ENCODE data around the gene LRP6. TPM values are rescaled to one million over a fixed set of nuclear protein-coding genes. Genes with fewer than 3 reads are reported as not detected.

LRP6 gene
- total RNA-seq, 2 donors from 2014 or later, result 26.2 to 37.9 TPM

DNA sequence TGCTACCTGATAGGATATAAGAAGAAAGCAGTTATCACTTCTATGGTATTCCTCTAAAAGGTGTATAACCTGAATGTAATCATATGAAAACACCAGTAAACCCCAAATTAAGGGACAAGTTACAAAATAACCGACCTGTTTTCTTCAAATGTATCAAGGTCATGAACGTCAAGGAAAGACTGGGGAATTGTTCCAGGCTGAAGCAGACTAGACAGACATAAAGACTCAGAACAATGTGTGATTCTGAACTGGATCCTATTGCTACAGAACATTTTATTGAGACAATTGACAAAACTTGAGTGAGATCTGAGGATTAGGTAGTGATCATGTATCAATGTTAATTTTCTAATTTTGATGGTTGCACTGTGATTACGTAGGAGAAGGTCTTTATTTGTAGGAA is 15.4 kb upstream of the LRP6 start:
- no peak for DNase-seq
- no peaks in the 10 kb centered on the region for H3K27me3 ChIP-seq
- no peak overlapping the region for H3K9ac ChIP-seq (ENCODE audit: low read depth in 2 of 2, low read length in 2 of 2)
- no peak overlapping the region for H3K27ac ChIP-seq
- no peaks in the 10 kb centered on the region for H3K4me1 ChIP-seq
- TF ChIP-seq, protein P1, sequence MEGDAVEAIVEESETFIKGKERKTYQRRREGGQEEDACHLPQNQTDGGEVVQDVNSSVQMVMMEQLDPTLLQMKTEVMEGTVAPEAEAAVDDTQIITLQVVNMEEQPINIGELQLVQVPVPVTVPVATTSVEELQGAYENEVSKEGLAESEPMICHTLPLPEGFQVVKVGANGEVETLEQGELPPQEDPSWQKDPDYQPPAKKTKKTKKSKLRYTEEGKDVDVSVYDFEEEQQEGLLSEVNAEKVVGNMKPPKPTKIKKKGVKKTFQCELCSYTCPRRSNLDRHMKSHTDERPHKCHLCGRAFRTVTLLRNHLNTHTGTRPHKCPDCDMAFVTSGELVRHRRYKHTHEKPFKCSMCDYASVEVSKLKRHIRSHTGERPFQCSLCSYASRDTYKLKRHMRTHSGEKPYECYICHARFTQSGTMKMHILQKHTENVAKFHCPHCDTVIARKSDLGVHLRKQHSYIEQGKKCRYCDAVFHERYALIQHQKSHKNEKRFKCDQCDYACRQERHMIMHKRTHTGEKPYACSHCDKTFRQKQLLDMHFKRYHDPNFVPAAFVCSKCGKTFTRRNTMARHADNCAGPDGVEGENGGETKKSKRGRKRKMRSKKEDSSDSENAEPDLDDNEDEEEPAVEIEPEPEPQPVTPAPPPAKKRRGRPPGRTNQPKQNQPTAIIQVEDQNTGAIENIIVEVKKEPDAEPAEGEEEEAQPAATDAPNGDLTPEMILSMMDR (IDR thresholded peaks at IDR 0.05), result no peak
- H3K9me3 ChIP-seq, result no peaks in the 10 kb centered on the region
- intact Hi-C loops (cut with DNase I), result no loop called here
- no peaks in the 10 kb centered on the region for H3K36me3 ChIP-seq
- no peak overlapping the region for H3K4me3 ChIP-seq

DNA sequence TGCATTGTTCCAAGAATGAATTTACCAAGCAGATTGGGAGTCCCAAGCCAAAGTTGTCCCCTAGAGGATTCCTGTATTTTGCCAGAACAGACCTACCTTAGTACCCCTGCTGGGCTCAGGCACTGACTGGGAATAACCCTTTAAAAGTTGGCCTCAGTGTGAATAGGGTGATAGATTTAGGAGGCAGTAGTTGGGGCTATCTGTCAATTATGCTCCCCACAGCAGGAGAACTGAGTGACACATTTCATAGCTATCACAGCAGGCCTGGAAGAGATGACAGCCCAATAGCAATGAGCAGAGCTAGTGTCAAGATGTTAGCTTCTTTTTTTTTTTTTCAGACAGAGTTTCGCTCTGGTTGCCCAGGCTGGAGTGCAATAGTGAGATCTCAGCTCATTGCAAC is 14.3 kb upstream of the LRP6 start:
- H3K36me3 ChIP-seq, result no peaks in the 10 kb centered on the region
- H3K27ac ChIP-seq, result no peak overlapping the region
- H3K4me1 ChIP-seq, result no peaks in the 10 kb centered on the region
- no peak overlapping the region for H3K4me3 ChIP-seq
- H3K27me3 ChIP-seq, result no peaks in the 10 kb centered on the region
- no peak overlapping the region for H3K9ac ChIP-seq (ENCODE audit: low read depth in 2 of 2, low read length in 2 of 2)
- TF ChIP-seq, protein P1 (IDR thresholded peaks at IDR 0.05), result no peak
- no peak for DNase-seq
- H3K9me3 ChIP-seq, result no peaks in the 10 kb centered on the region
- intact Hi-C loops (cut with DNase I), result no loop called here

DNA sequence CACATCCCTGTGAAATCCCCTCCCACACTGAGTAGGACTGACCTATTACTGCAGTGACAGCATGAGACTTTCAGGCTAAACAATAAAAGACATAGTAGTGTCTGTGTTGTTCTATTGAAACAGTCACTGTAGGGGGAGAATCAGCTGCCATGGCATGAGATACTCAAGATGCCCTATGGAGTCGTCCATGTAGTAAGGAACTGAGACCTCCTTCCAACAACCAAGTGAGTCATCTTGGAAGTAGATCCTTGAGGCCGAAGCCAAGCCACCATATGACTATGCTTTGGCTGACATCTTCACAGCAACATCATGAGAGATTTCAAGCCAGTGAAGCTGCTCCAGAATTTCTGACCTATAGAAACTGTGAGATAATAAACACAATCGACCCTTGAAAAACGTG is 12.1 kb upstream of the LRP6 start:
- Histone ChIP-seq H3K27ac (no peak overlapping the region), H3K36me3 (no peaks in the 10 kb centered on the region), H3K9me3 (no peaks in the 10 kb centered on the region), H3K4me1 (no peaks in the 10 kb centered on the region), H3K27me3 (no peaks in the 10 kb centered on the region), H3K9ac (ENCODE audit: low read depth in 2 of 2, low read length in 2 of 2) (no peak overlapping the region), H3K4me3 (no peak overlapping the region)
- DNase-seq, result no peak
- intact Hi-C loops (cut with DNase I), result no loop called here
- TF ChIP-seq, protein P1 (IDR thresholded peaks at IDR 0.05), result no peak

DNA sequence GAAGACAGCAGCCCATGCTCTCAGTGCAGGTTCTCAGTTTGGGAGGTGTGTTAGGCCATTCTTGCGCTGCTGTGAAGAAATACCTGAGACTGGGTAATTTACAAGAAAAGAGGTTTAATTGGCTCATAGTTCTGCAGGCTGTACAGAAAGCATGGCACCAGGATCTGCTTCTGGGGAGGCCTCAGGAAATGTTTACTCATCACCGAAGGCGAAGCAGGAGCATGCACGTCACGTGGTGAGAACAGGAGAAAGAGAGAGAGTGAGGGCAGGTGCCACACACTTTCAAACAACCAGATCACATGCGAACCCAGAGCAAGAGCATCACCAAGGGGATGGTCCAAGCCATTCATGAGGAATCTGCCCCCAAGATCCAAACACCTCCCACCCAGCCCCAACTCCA is 9.0 kb upstream of the LRP6 start:
- Histone ChIP-seq H3K27ac (no peak overlapping the region), H3K27me3 (no peaks in the 10 kb centered on the region), H3K4me3 (no peak overlapping the region), H3K9ac (ENCODE audit: low read depth in 2 of 2, low read length in 2 of 2) (no peak overlapping the region), H3K36me3 (no peaks in the 10 kb centered on the region), H3K9me3 (no peaks in the 10 kb centered on the region), H3K4me1 (no peaks in the 10 kb centered on the region)
- TF ChIP-seq, protein P1 (IDR thresholded peaks at IDR 0.05), result no peak
- DNase-seq, result no peak
- intact Hi-C loops (cut with DNase I), result no loop called here

DNA sequence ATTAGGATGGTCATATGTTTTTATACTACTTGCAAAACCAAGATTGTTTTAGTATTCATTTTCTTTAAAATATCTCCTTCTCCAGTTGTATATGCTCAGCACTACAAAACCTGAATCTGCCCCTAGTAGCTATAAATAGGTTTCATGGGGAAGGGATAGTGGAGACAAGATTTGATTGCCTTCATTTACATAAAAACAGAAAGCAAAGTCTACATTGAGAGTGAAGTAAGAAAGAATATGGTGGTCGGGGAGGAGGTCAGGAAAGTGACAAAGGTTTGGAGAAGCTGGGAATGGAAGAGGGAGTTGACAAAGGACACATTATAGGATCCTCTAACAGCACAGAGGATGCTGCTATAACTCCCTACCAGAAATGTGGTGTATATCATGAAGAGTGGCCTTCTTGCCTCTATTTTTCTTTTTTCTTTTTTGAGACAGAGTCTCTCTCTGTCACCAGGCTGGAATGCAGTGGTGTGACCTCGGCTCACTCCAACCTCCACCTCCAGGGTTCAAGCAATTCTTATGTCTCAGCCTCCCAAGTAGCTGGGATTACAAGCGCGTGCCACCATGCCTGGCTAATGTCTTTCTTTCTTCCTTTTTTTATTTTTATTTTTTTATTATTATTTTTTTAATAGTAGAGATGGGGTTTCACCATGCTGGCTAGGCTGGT is 6.6 kb upstream of the LRP6 start:
- no peak for DNase-seq
- Histone ChIP-seq H3K27me3 (no peaks in the 10 kb centered on the region), H3K27ac (no peak overlapping the region), H3K4me1 (no peaks in the 10 kb centered on the region), H3K9me3 (no peaks in the 10 kb centered on the region), H3K9ac (ENCODE audit: low read depth in 2 of 2, low read length in 2 of 2) (no peak overlapping the region), H3K4me3 (no peak overlapping the region), H3K36me3 (no peaks in the 10 kb centered on the region)
- intact Hi-C loops (cut with DNase I), result no loop called here
- TF ChIP-seq, protein P1 (IDR thresholded peaks at IDR 0.05), result no peak

Measured in colonic mucosa (tissue), 4 donors.